ENCODE data around the gene PIH1D2. TPM values are rescaled to one million over a fixed set of nuclear protein-coding genes. Genes with fewer than 3 reads are reported as not detected.

Gene PIH1D2
- total RNA-seq, 1 experiment from 2014 or later, result 1.7 TPM

DNA sequence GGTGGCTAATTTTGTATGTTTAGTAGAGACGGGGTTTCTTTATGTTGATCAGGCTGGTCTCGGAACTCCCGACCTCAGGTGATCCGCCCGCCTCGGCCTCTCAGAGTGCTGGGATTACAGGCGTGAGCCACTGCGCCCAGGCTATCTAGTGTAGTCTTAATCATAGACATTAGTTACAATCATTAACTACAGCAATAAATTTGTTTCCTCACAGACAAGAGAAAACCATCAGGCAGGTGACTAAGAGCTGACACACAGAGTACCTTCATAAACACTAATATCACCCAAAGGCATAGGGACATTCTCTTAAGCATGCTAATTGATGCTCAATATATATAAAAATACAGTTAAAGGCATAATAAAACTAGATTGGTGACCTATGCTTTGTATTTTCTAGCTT, 32.3 kb upstream of the PIH1D2 start:
- BruUV-seq (replicated peaks), result no TSS peak
- DNase-seq, result peak; percentile 73
- H3K27ac ChIP-seq (ENCODE audit: low read length), result no peak overlapping the region
- CTCF ChIA-PET, result interaction anchor here (1.1 kb wide), 1 partner anchor 174 kb away, joined by 3 read pairs; no protein-coding TSS in a partner anchor
- peaks cover 11% of the 10 kb centered on the region; the same call in 1 of the 2 replicates for H3K4me1 ChIP-seq (ENCODE audit: insufficient read depth, low read length)
- intact Hi-C loops (cut with micrococcal nuclease), result no loop called here
- ATAC-seq, result peak; percentile 97
- POLR2A ChIA-PET (ENCODE audit: unreplicated experiment), result interaction anchor here (0.6 kb wide), 1 partner anchor 26 kb away, joined by 27 read pairs; no protein-coding TSS in a partner anchor
- no peak overlapping the region for H3K4me3 ChIP-seq (ENCODE audit: low read length)
- H2AFZ ChIP-seq (ENCODE audit: low read length), result peak overlapping the region; percentile 21; the same call in 1 of the 2 replicates
- TF ChIP-seq, protein P1, sequence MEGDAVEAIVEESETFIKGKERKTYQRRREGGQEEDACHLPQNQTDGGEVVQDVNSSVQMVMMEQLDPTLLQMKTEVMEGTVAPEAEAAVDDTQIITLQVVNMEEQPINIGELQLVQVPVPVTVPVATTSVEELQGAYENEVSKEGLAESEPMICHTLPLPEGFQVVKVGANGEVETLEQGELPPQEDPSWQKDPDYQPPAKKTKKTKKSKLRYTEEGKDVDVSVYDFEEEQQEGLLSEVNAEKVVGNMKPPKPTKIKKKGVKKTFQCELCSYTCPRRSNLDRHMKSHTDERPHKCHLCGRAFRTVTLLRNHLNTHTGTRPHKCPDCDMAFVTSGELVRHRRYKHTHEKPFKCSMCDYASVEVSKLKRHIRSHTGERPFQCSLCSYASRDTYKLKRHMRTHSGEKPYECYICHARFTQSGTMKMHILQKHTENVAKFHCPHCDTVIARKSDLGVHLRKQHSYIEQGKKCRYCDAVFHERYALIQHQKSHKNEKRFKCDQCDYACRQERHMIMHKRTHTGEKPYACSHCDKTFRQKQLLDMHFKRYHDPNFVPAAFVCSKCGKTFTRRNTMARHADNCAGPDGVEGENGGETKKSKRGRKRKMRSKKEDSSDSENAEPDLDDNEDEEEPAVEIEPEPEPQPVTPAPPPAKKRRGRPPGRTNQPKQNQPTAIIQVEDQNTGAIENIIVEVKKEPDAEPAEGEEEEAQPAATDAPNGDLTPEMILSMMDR (conservative IDR thresholded peaks at IDR 0.05; ENCODE audit: low read depth, low read length), result no peak
- TF ChIP-seq EZH2 (IDR thresholded peaks at IDR 0.05; ENCODE audit: low read length, unreplicated experiment), result no peak
- no peak for TF ChIP-seq EZH2phosphoT487 (IDR thresholded peaks at IDR 0.05; ENCODE audit: borderline replicate concordance, low read length)
- H3K79me2 ChIP-seq (ENCODE audit: low read length), result no peaks in the 10 kb centered on the region
- H3F3A ChIP-seq (ENCODE audit: low read length, unreplicated experiment), result no peaks in the 10 kb centered on the region
- no peaks in the 10 kb centered on the region for H3K27me3 ChIP-seq (ENCODE audit: low read length)
- no peaks in the 10 kb centered on the region for H4K20me1 ChIP-seq (ENCODE audit: low read length)
- no peaks in the 10 kb centered on the region for H3K9me3 ChIP-seq (ENCODE audit: low read length)
- no peaks in the 10 kb centered on the region for H3K9me2 ChIP-seq (replicated peaks; ENCODE audit: low read length)
- H3K36me3 ChIP-seq (ENCODE audit: low read depth, low read length), result no peaks in the 10 kb centered on the region
- H3K9ac ChIP-seq (ENCODE audit: low read length), result no peak overlapping the region
- H3K4me2 ChIP-seq (ENCODE audit: low read length), result peak overlapping the region; percentile 60

DNA sequence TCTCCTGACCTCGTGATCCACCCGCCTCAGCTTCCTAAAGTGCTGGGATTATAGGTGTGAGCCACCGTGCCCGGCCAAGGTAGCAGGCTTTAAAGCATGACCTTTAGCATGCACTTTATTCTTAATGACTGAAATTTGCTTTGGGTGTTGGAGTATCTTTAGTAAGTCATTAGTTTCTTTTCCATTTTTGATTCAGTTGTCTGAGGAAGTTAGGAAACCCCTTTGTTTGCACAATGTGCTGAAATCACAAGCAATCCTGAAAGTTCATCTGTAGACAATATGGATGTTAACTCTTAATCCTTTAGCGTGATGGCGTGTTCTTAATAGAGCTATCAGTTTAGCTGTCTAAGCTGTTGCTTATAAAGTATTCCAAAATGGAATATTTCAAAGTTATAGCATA, 29.6 kb upstream of the PIH1D2 start:
- no TSS peak for BruUV-seq (replicated peaks)
- Histone ChIP-seq H4K20me1 (ENCODE audit: low read length) (no peaks in the 10 kb centered on the region), H2AFZ (ENCODE audit: low read length) (no peak overlapping the region), H3K4me1 (ENCODE audit: insufficient read depth, low read length) (peaks cover 11% of the 10 kb centered on the region; the same call in 1 of the 2 replicates), H3K79me2 (ENCODE audit: low read length) (no peaks in the 10 kb centered on the region), H3F3A (ENCODE audit: low read length, unreplicated experiment) (no peaks in the 10 kb centered on the region), H3K27me3 (ENCODE audit: low read length) (no peaks in the 10 kb centered on the region), H3K9ac (ENCODE audit: low read length) (no peak overlapping the region), H3K4me3 (ENCODE audit: low read length) (no peak overlapping the region), H3K9me3 (ENCODE audit: low read length) (no peaks in the 10 kb centered on the region), H3K9me2 (replicated peaks; ENCODE audit: low read length) (no peaks in the 10 kb centered on the region), H3K36me3 (ENCODE audit: low read depth, low read length) (no peaks in the 10 kb centered on the region), H3K27ac (ENCODE audit: low read length) (no peak overlapping the region), H3K4me2 (ENCODE audit: low read length) (no peak overlapping the region)
- intact Hi-C loops (cut with micrococcal nuclease), result no loop called here
- ChIA-PET POLR2A (ENCODE audit: unreplicated experiment) (no interaction called here), CTCF (no interaction called here)
- TF ChIP-seq, protein P1 (conservative IDR thresholded peaks at IDR 0.05; ENCODE audit: low read depth, low read length), result no peak
- TF ChIP-seq EZH2 (IDR thresholded peaks at IDR 0.05; ENCODE audit: low read length, unreplicated experiment), result no peak
- no peak for TF ChIP-seq EZH2phosphoT487 (IDR thresholded peaks at IDR 0.05; ENCODE audit: borderline replicate concordance, low read length)
- no peak for DNase-seq
- no peak for ATAC-seq

DNA sequence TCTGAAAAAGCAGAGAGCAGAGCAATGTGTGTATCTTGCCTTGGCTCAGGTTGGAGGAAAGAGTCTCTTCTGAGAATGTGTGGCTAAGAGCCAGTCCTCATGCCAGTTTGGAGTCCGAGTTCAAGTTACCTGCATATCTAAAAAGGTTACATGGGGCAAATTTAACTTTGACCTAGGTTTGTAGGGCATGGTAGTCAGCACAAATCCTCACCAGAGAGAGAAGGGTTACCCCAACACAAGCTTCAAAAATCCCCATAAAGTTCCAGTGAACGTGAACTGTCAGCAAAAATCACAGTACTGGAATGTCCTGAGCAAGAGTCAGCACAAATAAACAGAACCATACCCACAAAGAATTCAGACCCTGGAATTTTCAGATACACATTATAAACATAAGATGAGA, 26.6 kb upstream of the PIH1D2 start:
- Histone ChIP-seq H3K79me2 (ENCODE audit: low read length) (no peaks in the 10 kb centered on the region), H3K27me3 (ENCODE audit: low read length) (no peaks in the 10 kb centered on the region), H3K4me1 (ENCODE audit: insufficient read depth, low read length) (0 out of 2 replicates have a peak, but pooled peaks cover 1% of the 10 kb centered on the region), H3F3A (ENCODE audit: low read length, unreplicated experiment) (no peaks in the 10 kb centered on the region), H3K27ac (ENCODE audit: low read length) (no peak overlapping the region), H3K9ac (ENCODE audit: low read length) (no peak overlapping the region), H3K4me3 (ENCODE audit: low read length) (no peak overlapping the region), H3K4me2 (ENCODE audit: low read length) (no peak overlapping the region), H4K20me1 (ENCODE audit: low read length) (no peaks in the 10 kb centered on the region), H2AFZ (ENCODE audit: low read length) (no peak overlapping the region), H3K36me3 (ENCODE audit: low read depth, low read length) (peaks cover 7% of the 10 kb centered on the region; the same call in 1 of the 2 replicates), H3K9me2 (replicated peaks; ENCODE audit: low read length) (no peaks in the 10 kb centered on the region), H3K9me3 (ENCODE audit: low read length) (no peaks in the 10 kb centered on the region)
- DNase-seq (no peak), ATAC-seq (no peak)
- ChIA-PET POLR2A (ENCODE audit: unreplicated experiment) (no interaction called here), CTCF (no interaction called here)
- intact Hi-C loops (cut with micrococcal nuclease), result no loop called here
- no peak for TF ChIP-seq EZH2phosphoT487 (IDR thresholded peaks at IDR 0.05; ENCODE audit: borderline replicate concordance, low read length)
- no peak for TF ChIP-seq EZH2 (IDR thresholded peaks at IDR 0.05; ENCODE audit: low read length, unreplicated experiment)
- TF ChIP-seq, protein P1 (conservative IDR thresholded peaks at IDR 0.05; ENCODE audit: low read depth, low read length), result no peak
- no TSS peak for BruUV-seq (replicated peaks)
